Cortex of kidney (tissue), 1 donor: ENCODE data around the gene ARHGAP42.

Experiments used
- DNase-seq: peaks from one replicate; lab custom pipeline; 2025; lab: John Stamatoyannopoulos, UW

The ARHGAP42 gene

GRCh38 chr11:100759856-100760255 is 72.8 kb downstream of the ARHGAP42 start:
- no peak for DNase-seq

DNA sequence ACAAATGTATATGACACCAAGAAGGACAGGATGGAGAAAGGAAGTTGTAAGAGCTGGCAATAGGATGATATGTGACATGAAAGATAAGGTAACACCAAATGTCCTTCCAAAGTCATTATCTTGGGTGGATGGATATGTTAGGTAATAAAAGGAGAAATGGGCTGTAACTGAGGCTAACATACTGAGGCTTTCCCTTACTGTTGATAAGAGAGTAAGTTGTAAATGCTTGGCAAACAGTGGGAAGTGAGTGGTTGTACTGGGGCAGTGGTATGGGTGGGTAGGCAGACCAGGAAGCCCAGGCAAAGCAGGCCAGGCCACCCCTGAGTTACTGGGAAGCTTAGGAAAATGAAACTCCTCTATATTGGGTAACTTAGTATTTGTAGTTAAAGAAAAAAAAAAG is 73.7 kb downstream of the ARHGAP42 start:
- DNase-seq, result no peak

DNA sequence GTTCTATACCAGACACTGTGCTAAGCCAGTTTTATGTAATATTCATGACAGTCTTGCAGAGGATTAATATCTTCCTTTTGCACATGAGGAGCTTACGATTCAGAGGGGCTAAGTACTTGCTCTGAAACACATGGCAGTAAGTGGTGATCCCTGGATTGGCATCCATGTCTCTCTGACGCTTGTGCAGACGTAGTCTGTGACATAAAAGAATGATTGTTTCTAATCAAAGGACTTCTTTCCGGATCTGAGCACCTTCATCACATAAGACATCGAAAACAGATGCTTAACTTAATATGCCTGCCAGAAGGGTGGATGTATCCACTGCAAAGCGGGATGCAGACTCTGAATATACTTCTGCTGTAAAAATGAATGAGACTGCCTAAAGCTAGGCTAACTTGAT is 74.8 kb downstream of the ARHGAP42 start:
- DNase-seq, result no peak

GRCh38 chr11:100766764-100767163 is 79.7 kb downstream of the ARHGAP42 start:
- no peak for DNase-seq

- no peak for DNase-seq
Observed at GRCh38 chr11:100769165-100769564, 82.1 kb downstream of the ARHGAP42 start.

DNA sequence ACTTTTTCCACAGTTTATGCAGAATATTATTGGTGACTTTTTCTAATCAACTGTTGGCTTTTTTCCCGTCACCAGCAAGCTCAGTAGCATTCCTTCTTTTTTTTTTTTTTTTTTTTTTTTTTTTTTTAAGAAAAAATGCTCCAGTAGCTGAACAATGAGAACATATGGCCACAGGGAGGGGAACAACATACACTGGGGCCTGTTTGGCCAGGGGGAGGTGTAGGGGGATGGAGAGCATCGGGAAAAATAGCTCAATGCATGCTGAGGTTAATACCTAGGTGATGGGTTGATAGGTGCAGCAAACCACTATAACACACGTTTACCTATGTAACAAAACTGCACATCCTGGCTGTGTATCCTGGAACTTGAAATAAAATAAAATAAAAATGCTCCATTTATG is 82.5 kb downstream of the ARHGAP42 start:
- no peak for DNase-seq

DNA sequence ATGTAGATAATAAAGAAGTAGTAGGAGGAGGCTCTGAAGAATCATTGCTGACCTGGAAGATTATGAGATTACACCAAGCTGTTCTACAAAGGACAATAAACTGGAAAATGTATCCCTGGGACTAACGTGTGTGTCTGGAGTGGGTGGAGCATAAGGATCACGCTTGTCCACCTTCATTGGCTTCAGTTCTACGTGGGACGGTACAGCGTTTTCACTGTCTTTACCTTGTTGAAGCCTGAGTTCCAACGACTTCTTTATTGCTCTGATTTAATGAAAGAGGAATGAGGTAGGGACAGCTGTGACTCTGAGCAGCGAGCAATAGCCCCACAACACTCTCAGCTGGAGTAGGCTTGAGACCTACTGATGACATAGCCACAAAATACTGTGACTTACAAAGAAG is 87.0 kb downstream of the ARHGAP42 start:
- no peak for DNase-seq

DNA sequence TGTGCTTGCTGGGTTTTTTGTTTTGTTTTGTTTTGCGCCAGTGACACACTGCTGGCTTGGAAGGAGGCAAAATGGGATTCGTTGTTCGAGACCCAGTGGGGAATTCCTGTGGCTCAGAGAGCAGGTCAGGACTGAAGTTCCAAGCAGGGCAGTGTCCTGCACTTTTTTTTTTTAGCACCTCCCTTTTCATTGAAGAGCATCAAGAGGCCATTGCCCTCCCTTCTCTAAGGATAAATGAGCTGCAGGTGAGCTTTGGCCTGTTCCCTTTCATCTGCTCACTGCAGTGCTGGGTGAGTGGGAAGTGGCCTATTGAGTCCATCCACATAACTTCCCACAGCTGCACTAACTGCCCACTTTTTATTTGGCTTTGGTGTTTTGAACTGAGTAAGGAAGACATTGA is 87.8 kb downstream of the ARHGAP42 start:
- DNase-seq, result no peak

DNA sequence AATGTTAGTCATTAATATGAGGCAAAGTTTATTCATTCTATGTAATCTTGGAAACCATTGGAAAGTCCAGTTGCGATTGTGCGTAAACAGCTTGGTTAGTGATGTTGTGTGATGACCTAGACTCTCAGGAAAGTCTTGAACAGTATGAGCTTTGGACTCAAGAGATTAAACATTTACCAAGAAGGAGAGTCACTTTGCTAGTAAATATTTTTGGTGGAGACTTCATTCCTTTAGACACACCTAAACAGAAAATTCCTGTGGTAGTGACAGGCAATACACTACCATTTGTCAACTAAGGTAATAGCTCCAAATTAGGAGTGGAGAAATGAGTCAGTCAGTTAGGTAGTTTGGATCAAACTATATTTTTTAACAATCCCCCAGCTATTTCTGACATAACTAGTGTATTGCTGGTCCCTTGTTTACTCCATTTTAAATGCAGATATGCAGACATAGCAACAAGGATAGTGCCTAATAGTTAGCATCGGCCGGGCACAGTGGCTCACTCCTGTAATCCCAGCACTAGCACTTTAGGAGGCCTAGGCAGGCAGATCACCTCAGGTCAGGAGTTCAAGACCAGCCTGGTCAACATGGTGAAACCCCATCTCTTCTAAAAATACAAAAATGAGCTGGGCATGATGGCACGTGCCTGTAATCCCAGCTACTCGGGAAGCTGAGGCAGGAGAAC is 89.3 kb downstream of the ARHGAP42 start:
- DNase-seq, result no peak

DNA sequence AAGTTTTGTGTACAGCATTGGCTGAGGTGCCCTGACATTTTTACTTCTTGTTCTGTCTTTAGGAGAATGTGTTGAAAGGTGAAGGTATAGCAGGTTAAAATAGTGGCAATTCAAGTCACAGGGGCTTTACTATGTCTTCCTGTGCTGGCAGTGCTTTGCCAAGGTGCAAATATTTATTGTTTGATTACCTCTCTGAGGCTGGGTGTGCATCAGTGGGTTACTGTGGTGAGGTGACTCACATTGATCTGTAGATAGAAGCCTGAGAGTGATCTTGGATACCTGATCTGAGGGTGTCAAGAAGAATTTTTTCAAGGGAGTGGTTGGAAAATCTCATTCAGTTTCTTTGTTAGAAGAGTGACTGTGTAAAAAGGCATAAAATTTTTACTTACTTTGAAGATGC is 90.0 kb downstream of the ARHGAP42 start:
- DNase-seq, result no peak

GRCh38 chr11:100777736-100778135 is 90.6 kb downstream of the ARHGAP42 start:
- DNase-seq, result no peak

DNA sequence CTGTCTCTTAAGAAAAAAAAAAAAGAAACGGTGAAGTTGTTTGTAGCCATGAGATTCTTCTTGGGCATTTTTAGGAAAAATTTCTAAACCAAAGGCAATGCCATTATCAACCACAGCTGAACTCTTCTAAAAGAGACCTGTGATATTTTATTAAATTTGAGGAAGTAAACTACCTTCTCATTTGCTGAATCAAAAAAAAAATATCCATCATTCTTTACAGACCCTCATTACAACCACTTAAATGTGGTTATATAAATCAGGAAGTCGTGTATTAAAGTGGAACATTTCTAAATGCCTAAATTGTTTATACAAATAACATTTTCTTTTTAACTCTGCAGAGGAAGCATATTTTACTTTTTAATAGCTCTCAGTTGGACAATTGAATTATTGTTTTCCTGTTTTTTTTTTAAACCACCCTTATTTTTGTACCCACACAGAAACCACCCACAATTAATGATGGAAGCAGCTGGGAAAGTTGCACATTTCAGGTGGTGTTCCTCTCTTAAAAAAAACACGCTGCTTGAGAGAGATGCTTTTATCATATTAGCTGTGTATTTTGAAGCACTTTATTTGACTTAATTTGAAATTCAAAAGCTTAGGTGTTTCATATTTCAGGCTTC is 91.2 kb downstream of the ARHGAP42 start:
- no peak for DNase-seq

GRCh38 chr11:100780470-100780869 is 93.4 kb downstream of the ARHGAP42 start:
- DNase-seq, result no peak

- no peak for DNase-seq
Observed at GRCh38 chr11:100785148-100785983, 98.3 kb downstream of the ARHGAP42 start.

- DNase-seq, result no peak
Observed at GRCh38 chr11:100788561-100789295, 101.6 kb downstream of the ARHGAP42 start.

DNA sequence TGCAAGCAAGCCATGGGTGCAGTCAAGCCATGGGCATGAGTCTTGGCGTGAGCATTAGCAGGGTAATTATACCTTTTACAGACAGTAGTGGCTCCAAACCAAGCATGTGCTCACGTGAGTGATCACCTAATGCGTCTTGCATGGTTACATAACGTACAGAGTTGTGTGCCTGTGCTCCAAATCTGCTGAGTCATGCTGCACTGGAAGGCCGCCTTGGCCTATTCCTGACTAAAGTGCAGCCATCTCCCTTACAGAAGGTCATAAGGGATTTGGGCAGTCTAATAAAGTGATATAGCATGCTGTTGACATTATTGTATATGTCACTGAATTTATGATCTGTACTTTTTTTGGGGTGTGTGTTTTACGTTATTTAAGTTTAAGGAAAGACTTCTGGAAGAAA is 102.4 kb downstream of the ARHGAP42 start:
- no peak for DNase-seq

DNA sequence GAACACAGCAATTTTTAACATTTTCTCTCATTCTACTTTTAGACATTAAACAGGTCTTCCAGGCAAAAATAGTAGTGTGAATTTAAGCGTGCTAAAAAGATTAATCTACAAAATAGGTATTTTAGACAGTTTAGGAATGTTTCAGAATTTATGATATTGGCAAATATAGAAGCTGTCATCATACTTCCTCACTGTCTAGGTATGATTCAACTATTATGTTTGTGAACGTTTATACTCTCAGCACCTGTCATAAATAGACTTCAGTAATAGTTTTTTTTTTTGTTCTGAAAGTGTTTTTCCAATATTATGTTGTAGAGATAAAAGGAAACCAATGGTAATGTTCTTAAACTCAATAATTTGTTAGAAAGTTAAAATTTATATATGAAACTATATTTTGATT is 103.0 kb downstream of the ARHGAP42 start:
- DNase-seq, result no peak

GRCh38 chr11:100791103-100791502 is 104.0 kb downstream of the ARHGAP42 start:
- DNase-seq, result no peak

GRCh38 chr11:100791860-100792259 is 104.8 kb downstream of the ARHGAP42 start:
- no peak for DNase-seq

GRCh38 chr11:100793525-100793924 is 106.4 kb downstream of the ARHGAP42 start:
- DNase-seq, result no peak

GRCh38 chr11:100794446-100794845 is 107.4 kb downstream of the ARHGAP42 start:
- no peak for DNase-seq

DNA sequence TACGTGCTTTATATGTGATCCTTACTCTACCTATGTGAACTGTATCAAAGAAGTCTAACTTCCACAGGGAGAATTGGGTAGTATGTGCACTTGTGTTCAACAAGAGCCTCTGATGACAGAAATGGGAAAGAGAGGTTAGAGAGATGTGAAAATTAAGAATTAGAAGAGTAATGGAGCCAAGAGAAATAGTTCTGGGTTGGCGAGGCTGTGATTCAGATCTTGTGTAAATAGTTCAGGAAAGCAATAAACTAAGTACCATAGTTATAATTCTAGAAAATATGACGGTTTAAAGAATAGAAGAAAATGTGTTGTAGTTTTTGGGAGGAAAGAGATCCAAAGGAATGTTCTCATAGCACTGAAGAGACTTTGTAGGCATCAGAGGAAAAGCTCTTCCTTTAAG is 112.4 kb downstream of the ARHGAP42 start:
- DNase-seq, result no peak
